ENCODE measurements around the gene GPM6B.

Gene GPM6B

GRCh38 chrX:13721371-13721770, 95.5 kb downstream of the GPM6B start:
- no peak for DNase-seq

All from NCI-H510A treated with DMSO at 0.1 percent for 48 hours (cell line).